NCI-H2227 treated with DMSO at 0.1 percent for 48 hours (cell line): Measurements from ENCODE around the gene TARS2.

Experiments used
- DNase-seq: peaks from one replicate; lab custom pipeline; 2025; lab: John Stamatoyannopoulos, UW

The TARS2 gene

GRCh38 chr1:150508982-150509381 is 21.8 kb downstream of the TARS2 start:
- no peak for DNase-seq

- DNase-seq = no peak
Observed at GRCh38 chr1:150511551-150511950, 24.3 kb downstream of the TARS2 start.

DNA sequence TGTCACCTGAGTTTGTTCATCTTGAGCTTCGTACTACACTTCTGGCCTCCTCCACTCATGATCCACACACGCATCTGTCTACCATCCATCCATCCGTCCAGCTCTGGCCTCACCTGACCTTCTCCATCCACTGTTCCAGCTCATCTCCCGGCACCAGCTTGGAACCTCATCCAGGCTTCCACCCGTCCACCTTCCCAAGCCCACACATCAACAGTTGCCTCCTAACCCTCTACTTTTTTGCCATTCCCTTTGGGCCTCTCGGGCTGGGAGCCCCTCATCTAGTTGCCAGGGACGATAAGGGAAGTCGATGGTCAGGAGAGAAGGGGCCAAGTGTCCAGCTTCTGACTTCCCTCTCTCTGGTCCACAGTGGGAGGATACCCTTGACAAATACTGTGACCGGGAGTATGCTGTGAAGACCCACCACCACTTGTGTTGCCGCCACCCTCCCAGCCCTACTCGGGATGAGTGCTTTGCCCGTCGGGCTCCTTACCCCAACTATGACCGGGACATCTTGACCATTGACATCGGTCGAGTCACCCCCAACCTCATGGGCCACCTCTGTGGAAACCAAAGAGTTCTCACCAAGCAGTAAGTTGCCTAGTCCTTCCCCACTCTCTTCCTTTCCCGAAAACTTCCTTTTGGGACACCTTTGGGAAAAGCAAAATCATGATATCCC is 24.9 kb downstream of the TARS2 start:
- no peak for DNase-seq

- no peak for DNase-seq
Observed at GRCh38 chr1:150512846-150513245, 25.6 kb downstream of the TARS2 start.

DNA sequence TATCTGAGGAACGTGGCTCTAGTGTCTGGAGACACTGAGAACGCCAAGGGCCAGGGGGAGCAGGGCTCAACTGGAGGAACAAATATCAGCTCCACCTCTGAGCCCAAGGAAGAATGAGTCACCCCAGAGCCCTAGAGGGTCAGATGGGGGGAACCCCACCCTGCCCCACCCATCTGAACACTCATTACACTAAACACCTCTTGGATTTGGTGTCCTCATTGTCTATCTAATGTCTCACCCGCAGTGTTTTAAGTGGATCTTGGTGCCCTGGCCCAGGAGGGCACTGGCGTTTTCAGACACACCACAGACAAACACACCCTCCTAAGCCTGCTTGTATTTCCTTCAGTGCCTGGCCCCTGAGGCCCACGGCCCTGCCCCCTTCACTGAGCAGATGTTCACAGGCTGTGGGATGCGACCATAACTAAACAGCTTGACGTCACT is 26.2 kb downstream of the TARS2 start:
- DNase-seq = no peak

GRCh38 chr1:150514260-150514659 is 27.0 kb downstream of the TARS2 start:
- no peak for DNase-seq

GRCh38 chr1:150514913-150515327 is 27.7 kb downstream of the TARS2 start:
- no peak for DNase-seq

- peak; percentile 90 for DNase-seq
Observed at GRCh38 chr1:150515328-150516049, 28.3 kb downstream of the TARS2 start, which contains the start of gene FALEC. Gene FALEC, plus strand, starts transcription at chr1:150515752.

- peak; percentile 40 for DNase-seq
Observed at GRCh38 chr1:150516050-150516591, 28.9 kb downstream of the TARS2 start.

- peak; percentile 40 for DNase-seq
Observed at GRCh38 chr1:150516616-150517015, 29.4 kb downstream of the TARS2 start.

DNA sequence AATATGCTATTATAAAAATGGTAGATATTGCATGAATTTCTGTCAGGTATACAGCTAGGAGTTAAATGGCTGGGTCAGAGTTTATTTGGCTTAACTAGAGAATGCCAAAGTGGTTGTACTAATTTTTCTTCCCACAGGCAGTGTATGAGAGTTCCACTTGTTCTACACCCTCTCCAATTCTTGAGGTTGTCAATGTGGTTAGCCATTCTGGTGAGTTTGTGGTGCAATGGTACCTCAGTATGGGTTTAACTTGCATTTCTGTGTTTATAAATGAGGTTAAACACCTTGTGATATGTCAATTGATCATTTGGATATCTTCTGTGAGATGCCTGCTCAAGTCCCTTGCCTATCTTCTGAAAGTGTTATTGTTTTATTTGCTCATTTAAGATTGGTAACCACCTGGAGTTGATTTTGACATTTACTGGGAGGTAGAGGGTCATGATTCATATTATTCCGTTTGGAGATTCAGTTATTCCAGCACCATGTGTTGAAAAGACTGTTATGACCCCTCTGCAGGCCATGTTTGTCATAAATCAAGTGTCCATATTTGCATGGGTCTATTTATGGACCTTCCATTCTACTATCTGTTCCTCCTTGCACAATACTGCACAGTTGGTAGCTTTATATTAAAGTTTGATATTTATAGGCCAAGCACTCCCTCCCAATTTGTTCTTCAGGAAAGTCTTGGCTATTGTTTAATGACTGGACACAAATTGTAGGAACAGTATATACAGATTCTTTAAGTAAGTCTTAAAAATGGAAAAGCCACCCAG is 34.2 kb downstream of the TARS2 start:
- no peak for DNase-seq

- no peak for DNase-seq
Observed at GRCh38 chr1:150525348-150525747, 38.1 kb downstream of the TARS2 start.

DNA sequence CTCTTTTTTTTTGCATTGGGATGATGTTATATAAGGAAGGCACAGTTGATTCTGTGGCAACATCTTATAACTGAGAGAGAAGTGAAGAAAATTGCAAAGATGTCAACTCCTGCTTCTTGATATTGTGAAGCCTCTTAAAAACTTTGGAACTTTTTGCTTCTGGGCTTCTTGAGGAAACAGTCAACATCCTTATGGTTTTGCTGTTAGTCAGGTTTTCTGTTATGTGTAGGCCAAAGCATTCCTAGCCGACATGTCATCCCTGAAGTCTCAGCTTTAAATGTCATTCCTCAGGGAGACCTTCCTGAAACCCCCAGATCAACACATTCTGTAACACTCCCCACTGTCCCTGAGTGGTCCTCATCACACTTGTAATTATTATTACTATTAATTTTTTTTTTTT is 41.0 kb downstream of the TARS2 start:
- no peak for DNase-seq

GRCh38 chr1:150529017-150529416 is 41.8 kb downstream of the TARS2 start:
- no peak for DNase-seq

- DNase-seq = no peak
Observed at GRCh38 chr1:150530491-150531159, 43.4 kb downstream of the TARS2 start.

- DNase-seq = no peak
Observed at GRCh38 chr1:150532860-150533259, 45.6 kb downstream of the TARS2 start.

DNA sequence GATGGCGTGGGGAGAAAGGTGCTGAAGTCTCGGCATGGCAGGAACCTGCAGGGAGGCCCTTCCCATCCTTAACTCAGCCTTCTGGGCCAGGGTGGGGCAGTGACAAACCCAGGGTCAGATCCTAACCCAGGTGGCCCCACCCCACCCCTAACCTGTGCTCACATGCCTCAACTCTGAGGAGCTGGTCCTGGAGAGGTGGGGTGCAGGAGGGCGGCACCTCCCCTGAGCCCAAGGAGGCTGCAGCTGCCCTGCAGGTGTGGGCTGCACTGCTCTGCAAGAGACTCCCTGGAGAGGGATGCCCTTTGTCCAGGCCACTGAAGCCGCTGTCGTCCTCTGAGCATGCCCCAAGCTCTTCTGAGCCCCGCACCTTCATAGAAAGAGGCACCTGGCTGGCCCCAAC is 46.8 kb downstream of the TARS2 start:
- DNase-seq = no peak

DNA sequence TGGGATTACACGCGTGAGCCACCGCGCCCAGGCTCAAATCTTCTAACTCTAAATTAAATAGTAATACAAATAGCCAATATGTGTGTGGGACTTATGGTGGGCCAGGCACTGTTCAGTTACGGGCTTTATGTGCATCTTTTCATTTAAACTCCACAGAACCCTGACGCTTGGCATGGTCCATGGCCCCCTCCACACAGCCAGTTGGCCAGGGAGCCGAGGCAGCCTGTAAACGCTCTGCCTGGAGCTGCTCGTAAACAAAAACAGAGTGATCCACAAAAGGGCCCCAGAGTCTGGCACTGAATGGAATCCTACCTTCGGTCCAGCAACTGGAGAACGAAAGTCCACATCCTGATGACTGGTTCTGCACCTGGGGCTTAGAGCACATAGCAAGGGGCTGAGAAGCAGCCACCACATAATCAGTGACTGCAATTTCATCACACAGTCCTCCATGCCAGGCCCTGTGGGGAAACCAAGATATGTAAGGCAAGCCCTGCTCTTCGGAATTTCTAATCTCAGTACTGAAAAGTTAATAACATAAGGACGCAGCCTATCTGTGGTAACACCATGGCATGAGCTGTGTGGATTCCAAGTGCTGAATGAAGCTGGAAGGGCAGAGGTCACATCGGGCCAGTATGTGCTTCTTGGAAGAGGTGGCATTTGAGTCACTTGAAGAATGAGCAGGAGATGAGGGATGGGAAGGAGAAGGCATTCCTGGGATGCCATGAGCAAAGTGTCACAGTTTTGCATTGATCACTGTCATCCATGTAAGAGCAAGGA is 48.5 kb downstream of the TARS2 start:
- DNase-seq = no peak

DNA sequence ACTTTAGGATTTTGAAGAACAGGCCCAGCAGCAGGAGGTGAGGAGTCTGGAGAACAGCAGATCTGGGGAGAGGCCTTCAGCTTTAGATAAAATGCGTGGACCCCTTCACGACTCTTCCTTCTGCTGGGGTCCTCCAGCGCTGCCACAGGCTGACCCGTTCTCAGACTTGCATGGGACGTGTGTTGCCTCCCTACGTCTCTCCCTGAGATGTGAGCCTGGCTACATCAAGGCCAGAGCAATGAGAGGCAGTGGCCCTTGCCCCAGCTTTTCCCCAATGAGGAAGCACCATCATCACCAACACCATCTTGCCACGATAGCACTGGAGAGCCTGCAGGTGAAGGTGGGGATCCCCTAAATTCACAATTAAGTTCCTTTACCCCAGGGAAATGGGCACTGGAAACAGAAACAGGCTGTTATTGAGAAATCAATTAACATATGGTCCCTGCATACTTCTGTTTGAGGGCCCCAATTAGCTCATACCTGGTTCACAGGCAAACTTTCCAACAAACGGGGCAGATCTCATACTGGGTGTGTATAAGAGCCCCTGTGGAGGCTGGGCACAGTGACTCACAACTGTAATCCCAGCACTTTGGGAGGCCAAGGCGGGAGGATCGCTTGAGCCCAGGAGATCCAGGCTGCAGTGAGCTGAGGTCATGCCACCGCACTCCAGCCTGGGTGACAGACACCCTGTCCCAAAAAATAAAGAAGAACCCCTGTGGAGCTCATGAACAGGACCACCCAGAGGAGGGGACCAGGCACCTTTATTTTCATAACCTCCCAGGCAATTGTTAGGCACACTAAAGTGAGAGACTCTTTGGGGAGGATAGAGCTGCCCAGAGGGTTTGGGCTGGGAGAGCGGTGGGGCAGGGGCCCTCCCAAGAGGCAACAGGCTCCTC is 49.9 kb downstream of the TARS2 start:
- DNase-seq = no peak
